HEK293T (cell line): Measurements from ENCODE around the gene P2RY2.

Experiments
- ARNT ChIP-seq: fragments of 450-650 bp; IDR thresholded peaks from 2 replicates; pipeline ENCODE4 v1.6.1; 2017; ENCODE audit warnings: mild to moderate bottlenecking
- BHLHE40 ChIP-seq: fragments of 450-650 bp; IDR thresholded peaks from 2 replicates; pipeline ENCODE4 v1.6.1; 2016; ENCODE audit warnings: mild to moderate bottlenecking, moderate library complexity, borderline replicate concordance
- CTBP1 ChIP-seq: fragments of 450-650 bp; IDR thresholded peaks from 2 replicates; pipeline ENCODE4 v1.6.1; 2016; ENCODE audit warnings: borderline replicate concordance
- FOXA1 ChIP-seq: fragments of 450-650 bp; IDR thresholded peaks from 2 replicates; pipeline ENCODE4 v1.6.1; 2016; ENCODE audit warnings: mild to moderate bottlenecking
- FOXK2 ChIP-seq: fragments of 450-650 bp; IDR thresholded peaks from 2 replicates; pipeline ENCODE4 v1.6.1; 2016; ENCODE audit warnings: mild to moderate bottlenecking
- FOXM1 ChIP-seq: fragments of 450-650 bp; IDR thresholded peaks from 2 replicates; pipeline ENCODE4 v1.6.1; 2017; ENCODE audit warnings: mild to moderate bottlenecking, borderline replicate concordance
- HDGF ChIP-seq: fragments of 450-650 bp; IDR thresholded peaks from 2 replicates; pipeline ENCODE4 v1.6.1; 2017; ENCODE audit warnings: antibody characterized with exemption, borderline replicate concordance
- L3MBTL2 ChIP-seq: fragments of 450-650 bp; conservative IDR thresholded peaks from 2 replicates; pipeline ENCODE4 v1.6.1; 2016; ENCODE audit warnings: mild to moderate bottlenecking
- NFRKB ChIP-seq: fragments of 450-650 bp; IDR thresholded peaks from 2 replicates; pipeline ENCODE4 v1.6.1; 2016; ENCODE audit warnings: mild to moderate bottlenecking, moderate library complexity
- PKNOX1 ChIP-seq: fragments of 450-650 bp; IDR thresholded peaks from 2 replicates; pipeline ENCODE4 v1.6.1; 2016
- SP1 ChIP-seq: fragments of 450-650 bp; IDR thresholded peaks from 2 replicates; pipeline ENCODE4 v1.6.1; 2017
- TARDBP ChIP-seq: fragments of 450-650 bp; IDR thresholded peaks from 2 replicates; pipeline ENCODE4 v1.6.1; 2016
- ZNF384 ChIP-seq: fragments of 450-650 bp; IDR thresholded peaks from 2 replicates; pipeline ENCODE4 v1.6.1; 2016

- no peak for TF ChIP-seq NFRKB
- TF ChIP-seq TARDBP: no peak
- no peak for TF ChIP-seq FOXA1
- TF ChIP-seq CTBP1: no peak
- TF ChIP-seq FOXM1: no peak
- no peak for TF ChIP-seq ZNF384
- no peak for TF ChIP-seq SP1
- no peak for TF ChIP-seq PKNOX1
- no peak for TF ChIP-seq HDGF
- TF ChIP-seq BHLHE40: no peak
- TF ChIP-seq FOXK2: no peak
- no peak for TF ChIP-seq L3MBTL2
- TF ChIP-seq ARNT: no peak
Measured at GRCh38 chr11:73227571-73228211, 9.6 kb downstream of the P2RY2 start.
